BLaER1 treated with 17β-estradiol and CSF1 and Interleukin-3, amounts not matched to agents 10 nM and 100 nM (cell line): ENCODE data around the gene PRRC2B.

ENCODE experiments used
- H3K27ac ChIP-seq, 11 experiments: shearing (Covaris generic); formaldehyde crosslinking; 2 replicates each; pipeline ENCODE4 v1.8.1; 2022
- H3K27me3 ChIP-seq, 11 experiments: shearing (Covaris generic); formaldehyde crosslinking; 2 replicates each; pipeline ENCODE4 v1.8.1; 2022
- H3K36me3 ChIP-seq, 11 experiments: shearing (Covaris generic); formaldehyde crosslinking; 2 replicates each; pipeline ENCODE4 v1.8.1; 2022
- H3K4me1 ChIP-seq, 10 experiments: shearing (Covaris generic); formaldehyde crosslinking; 2 replicates each; pipeline ENCODE4 v1.8.1; 2022
- H3K4me2 ChIP-seq, 11 experiments: shearing (Covaris generic); formaldehyde crosslinking; 2 replicates each; pipeline ENCODE4 v1.8.1; 2022
- H3K4me3 ChIP-seq, 10 experiments: shearing (Covaris generic); formaldehyde crosslinking; 2 replicates each; pipeline ENCODE4 v1.8.1; 2022
- H3K9ac ChIP-seq, 11 experiments: shearing (Covaris generic); formaldehyde crosslinking; 2 replicates each; pipeline ENCODE4 v1.8.1; 2022
- H3K9me3 ChIP-seq, 11 experiments: shearing (Covaris generic); formaldehyde crosslinking; replicated peaks in 1 of 11; 2 replicates each; pipeline ENCODE4 v1.8.1; 2022
- H4K20me1 ChIP-seq, 11 experiments: shearing (Covaris generic); formaldehyde crosslinking; 2 replicates each; pipeline ENCODE4 v1.8.1; 2022
- Cebpa-rat ChIP-seq, 11 experiments: shearing (Covaris generic); IDR thresholded peaks; 2 replicates each; pipeline ENCODE4 v1.8.1; 2022

Gene PRRC2B

GRCh38 chr9:131419716-131420115 is 25.8 kb downstream of the PRRC2B start:
- Histone ChIP-seq H3K4me3 (no peak overlapping the region), H3K9ac (peak overlapping the region in 1 of 11 experiments; percentile 35; a peak in 1 of 22 replicates), H4K20me1 (peaks cover 100% of the 10 kb centered on the region in 11 experiments), H3K27ac (peak overlapping the region in 3 of 11 experiments; percentile 19 to 47 (median 25); a peak in 3 of 22 replicates), H3K4me1 (peaks cover 88 to 100% (median 94%) of the 10 kb centered on the region in 10 experiments), H3K27me3 (no peaks in the 10 kb centered on the region), H3K9me3 (peaks cover 0 to 9% (median 1%) of the 10 kb centered on the region in 11 experiments; a peak in 9 of 22 replicates), H3K4me2 (peak overlapping the region in 7 of 11 experiments; percentile 0 to 74 (median 42); a peak in 9 of 22 replicates), H3K36me3 (peaks cover 6 to 96% (median 84%) of the 10 kb centered on the region in 11 experiments; a peak in 21 of 22 replicates)
- TF ChIP-seq Cebpa-rat (IDR thresholded peaks at IDR 0.05) = no peak

DNA sequence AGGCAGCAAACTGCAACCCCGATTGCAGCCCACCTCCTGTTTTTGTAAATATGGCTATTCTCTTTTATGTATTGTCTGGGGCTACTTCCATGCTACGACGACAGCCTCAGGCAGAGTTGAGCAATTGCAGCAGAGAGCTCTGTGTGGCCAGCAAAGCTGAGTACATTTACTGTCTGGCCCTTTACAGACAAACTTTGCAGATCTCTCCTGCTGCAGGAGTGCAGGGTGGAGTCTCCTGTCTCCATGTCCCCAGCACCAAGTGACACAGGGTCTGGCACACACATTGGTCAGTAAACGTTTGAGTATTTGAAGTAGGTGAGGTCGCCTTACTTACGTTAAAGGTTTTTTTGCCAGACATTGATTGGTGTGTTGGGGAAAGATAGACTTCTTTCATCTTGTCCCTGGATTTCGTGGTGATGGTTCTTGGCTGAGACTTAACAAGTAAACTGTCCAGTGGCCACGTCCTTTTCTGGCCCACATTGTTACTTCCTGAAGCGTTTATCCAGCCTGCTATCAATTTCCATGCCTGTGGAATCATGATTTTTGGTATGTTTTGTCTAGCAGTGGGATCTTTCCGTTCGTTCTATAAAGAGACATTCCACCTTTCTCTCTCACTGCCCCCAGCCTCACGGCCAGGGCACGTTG is 27.2 kb downstream of the PRRC2B start:
- Histone ChIP-seq H3K27ac (peak overlapping the region in 6 of 11 experiments; percentile 36 to 70 (median 52); a peak in 11 of 22 replicates), H4K20me1 (peaks cover 100% of the 10 kb centered on the region in 11 experiments), H3K36me3 (peaks cover 6 to 96% (median 80%) of the 10 kb centered on the region in 11 experiments; a peak in 21 of 22 replicates), H3K9ac (peak overlapping the region in 3 of 11 experiments; percentile 20 to 33 (median 22); a peak in 3 of 22 replicates), H3K4me3 (no peak overlapping the region), H3K4me1 (peaks cover 74 to 87% (median 81%) of the 10 kb centered on the region in 10 experiments), H3K27me3 (no peaks in the 10 kb centered on the region), H3K4me2 (peak overlapping the region; percentile 55 to 81 (median 71)), H3K9me3 (no peaks in the 10 kb centered on the region)
- TF ChIP-seq Cebpa-rat (IDR thresholded peaks at IDR 0.05) = no peak

GRCh38 chr9:131421691-131422090 is 27.8 kb downstream of the PRRC2B start:
- Histone ChIP-seq H3K27ac (peak overlapping the region in 7 of 11 experiments; percentile 36 to 70 (median 58); a peak in 12 of 22 replicates), H3K9ac (peak overlapping the region in 4 of 11 experiments; percentile 22 to 46 (median 31); a peak in 4 of 22 replicates), H3K4me2 (peak overlapping the region; percentile 55 to 81 (median 71)), H3K9me3 (no peaks in the 10 kb centered on the region), H3K36me3 (peaks cover 6 to 98% (median 84%) of the 10 kb centered on the region in 11 experiments; a peak in 21 of 22 replicates), H3K4me1 (peaks cover 68 to 85% (median 78%) of the 10 kb centered on the region in 10 experiments), H3K27me3 (no peaks in the 10 kb centered on the region), H3K4me3 (no peak overlapping the region), H4K20me1 (peaks cover 100% of the 10 kb centered on the region in 11 experiments)
- TF ChIP-seq Cebpa-rat (IDR thresholded peaks at IDR 0.05) = no peak

GRCh38 chr9:131422241-131422792 is 28.4 kb downstream of the PRRC2B start:
- H3K36me3 ChIP-seq = peaks cover 6 to 98% (median 84%) of the 10 kb centered on the region in 11 experiments; a peak in 21 of 22 replicates
- peaks cover 100% of the 10 kb centered on the region in 11 experiments for H4K20me1 ChIP-seq
- H3K9me3 ChIP-seq = no peaks in the 10 kb centered on the region
- peak overlapping the region in 9 of 11 experiments; percentile 36 to 70 (median 58); a peak in 18 of 22 replicates for H3K27ac ChIP-seq
- no peak for TF ChIP-seq Cebpa-rat (IDR thresholded peaks at IDR 0.05)
- H3K4me1 ChIP-seq = peaks cover 62 to 84% (median 74%) of the 10 kb centered on the region in 10 experiments
- H3K27me3 ChIP-seq = no peaks in the 10 kb centered on the region
- peak overlapping the region; percentile 55 to 81 (median 71) for H3K4me2 ChIP-seq
- H3K4me3 ChIP-seq = no peak overlapping the region
- peak overlapping the region in 8 of 11 experiments; percentile 1 to 54 (median 42); a peak in 13 of 22 replicates for H3K9ac ChIP-seq

DNA sequence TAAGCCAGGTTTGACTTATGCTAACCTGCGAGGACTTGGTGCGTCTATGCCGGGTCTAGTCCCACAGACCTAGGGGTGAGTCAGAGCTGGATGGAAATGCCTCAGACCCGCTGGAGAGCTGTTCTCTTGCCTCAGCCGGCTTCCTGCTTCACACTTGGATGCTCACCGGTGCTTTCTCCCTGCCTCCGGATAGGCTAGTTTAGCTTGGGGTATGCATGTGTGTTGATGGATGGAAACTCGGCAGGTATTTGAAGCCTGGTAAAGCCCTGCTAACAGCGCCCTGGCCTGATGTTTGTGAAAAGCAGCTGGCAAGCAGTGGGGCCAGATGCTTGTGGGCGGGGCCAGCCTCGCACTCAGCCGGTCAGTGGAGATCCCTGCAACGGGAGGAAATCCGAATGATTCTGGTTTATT is 29.3 kb downstream of the PRRC2B start:
- peak in 2 of 11 experiments; percentile 13 to 51; a peak in 1 of 22 replicates for TF ChIP-seq Cebpa-rat (IDR thresholded peaks at IDR 0.05)
- Histone ChIP-seq H3K9me3 (no peaks in the 10 kb centered on the region), H3K27me3 (no peaks in the 10 kb centered on the region), H3K4me2 (peak overlapping the region; percentile 55 to 81 (median 71)), H3K4me3 (no peak overlapping the region), H3K36me3 (peaks cover 6 to 96% (median 82%) of the 10 kb centered on the region in 11 experiments; a peak in 21 of 22 replicates), H4K20me1 (peaks cover 100% of the 10 kb centered on the region in 11 experiments), H3K9ac (peak overlapping the region in 8 of 11 experiments; percentile 9 to 54 (median 42); a peak in 11 of 22 replicates), H3K27ac (peak overlapping the region in 9 of 11 experiments; percentile 36 to 70 (median 58); a peak in 18 of 22 replicates), H3K4me1 (peaks cover 55 to 81% (median 67%) of the 10 kb centered on the region in 10 experiments)

- Histone ChIP-seq H3K9me3 (no peaks in the 10 kb centered on the region), H3K9ac (no peak overlapping the region), H3K27me3 (no peaks in the 10 kb centered on the region), H3K4me2 (peak overlapping the region in 1 of 11 experiments; percentile 3; a peak in 1 of 22 replicates), H3K36me3 (peaks cover 14 to 96% (median 80%) of the 10 kb centered on the region in 11 experiments), H4K20me1 (peaks cover 99 to 100% (median 100%) of the 10 kb centered on the region in 11 experiments), H3K4me3 (no peak overlapping the region), H3K27ac (no peak overlapping the region), H3K4me1 (peaks cover 34 to 61% (median 46%) of the 10 kb centered on the region in 10 experiments)
- TF ChIP-seq Cebpa-rat (IDR thresholded peaks at IDR 0.05) = no peak
Measured at GRCh38 chr9:131426545-131426944, 32.7 kb downstream of the PRRC2B start.

GRCh38 chr9:131429121-131430012 is 35.5 kb downstream of the PRRC2B start:
- Histone ChIP-seq H3K4me3 (no peak overlapping the region), H3K27me3 (no peaks in the 10 kb centered on the region), H3K4me1 (peaks cover 12 to 44% (median 30%) of the 10 kb centered on the region in 10 experiments), H3K9ac (peak overlapping the region in 2 of 11 experiments; percentile 0 to 10; a peak in 1 of 22 replicates), H3K27ac (peak overlapping the region in 5 of 11 experiments; percentile 6 to 35 (median 17); a peak in 6 of 22 replicates), H4K20me1 (peaks cover 98 to 100% (median 100%) of the 10 kb centered on the region in 11 experiments), H3K36me3 (peaks cover 37 to 100% (median 90%) of the 10 kb centered on the region in 11 experiments), H3K4me2 (peak overlapping the region in 8 of 11 experiments; percentile 18 to 42 (median 22); a peak in 6 of 22 replicates), H3K9me3 (no peaks in the 10 kb centered on the region)
- TF ChIP-seq Cebpa-rat (IDR thresholded peaks at IDR 0.05) = no peak

DNA sequence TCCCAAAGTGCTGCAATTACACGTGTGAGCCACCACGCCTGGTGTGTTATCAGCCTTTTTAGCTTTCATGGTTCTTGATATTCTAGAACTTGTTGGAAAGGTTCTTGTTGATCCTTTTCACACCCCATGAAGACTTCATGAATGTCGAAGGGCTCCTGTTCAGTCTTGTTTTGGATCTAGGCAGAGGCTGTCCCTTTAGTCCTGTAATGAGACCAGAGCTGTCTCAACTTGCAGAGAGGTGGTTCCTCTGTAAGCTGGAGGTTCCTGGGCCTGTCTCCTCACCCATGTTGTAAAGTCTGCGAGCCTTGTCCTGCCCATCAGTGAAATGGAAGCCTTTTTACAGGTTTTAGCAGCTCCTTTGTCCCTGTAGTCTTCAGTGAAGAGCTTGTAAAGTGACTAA is 38.2 kb downstream of the PRRC2B start:
- TF ChIP-seq Cebpa-rat (IDR thresholded peaks at IDR 0.05) = no peak
- peak overlapping the region in 2 of 11 experiments; percentile 21 to 44; a peak in 2 of 22 replicates for H3K9ac ChIP-seq

More for the DNA sequence above, 38.2 kb downstream of the PRRC2B start:
- Histone ChIP-seq H3K27ac (peak overlapping the region in 3 of 11 experiments; percentile 3 to 36 (median 30); a peak in 1 of 22 replicates), H3K36me3 (peaks cover 63 to 100% (median 90%) of the 10 kb centered on the region in 11 experiments), H3K27me3 (no peaks in the 10 kb centered on the region), H3K4me1 (peaks cover 12 to 31% (median 22%) of the 10 kb centered on the region in 10 experiments), H3K4me2 (no peak overlapping the region), H4K20me1 (peaks cover 93 to 100% (median 100%) of the 10 kb centered on the region in 11 experiments), H3K9me3 (no peaks in the 10 kb centered on the region), H3K4me3 (no peak overlapping the region)
